BLaER1 (cell line): ENCODE results near the gene SLC6A1.

Source experiments
- H3K27ac ChIP-seq: shearing (Covaris generic); formaldehyde crosslinking; 2 replicates; pipeline ENCODE4 v1.8.1; 2022
- H3K27me3 ChIP-seq: shearing (Covaris generic); formaldehyde crosslinking; 2 replicates; pipeline ENCODE4 v1.8.1; 2022
- H3K36me3 ChIP-seq: shearing (Covaris generic); formaldehyde crosslinking; 2 replicates; pipeline ENCODE4 v1.8.1; 2022
- H3K4me1 ChIP-seq: shearing (Covaris generic); formaldehyde crosslinking; 2 replicates; pipeline ENCODE4 v1.8.1; 2022
- H3K4me2 ChIP-seq: shearing (Covaris generic); formaldehyde crosslinking; 2 replicates; pipeline ENCODE4 v1.8.1; 2022
- H3K4me3 ChIP-seq: shearing (Covaris generic); formaldehyde crosslinking; 2 replicates; pipeline ENCODE4 v1.8.1; 2022
- H3K9ac ChIP-seq: shearing (Covaris generic); formaldehyde crosslinking; 2 replicates; pipeline ENCODE4 v1.8.1; 2022
- H3K9me3 ChIP-seq: shearing (Covaris generic); formaldehyde crosslinking; 2 replicates; pipeline ENCODE4 v1.8.1; 2022
- H4K20me1 ChIP-seq: shearing (Covaris generic); formaldehyde crosslinking; 2 replicates; pipeline ENCODE4 v1.8.1; 2022
- Cebpa-rat ChIP-seq: shearing (Covaris generic); IDR thresholded peaks from 2 replicates; pipeline ENCODE4 v1.8.1; 2022

Gene SLC6A1

GRCh38 chr3:11014253-11014652 is 21.7 kb downstream of the SLC6A1 start:
- Histone ChIP-seq H3K9ac (no peak overlapping the region), H3K4me2 (no peak overlapping the region), H3K27me3 (no peaks in the 10 kb centered on the region), H3K27ac (no peak overlapping the region), H3K4me1 (peaks cover 12% of the 10 kb centered on the region), H4K20me1 (no peaks in the 10 kb centered on the region), H3K36me3 (no peaks in the 10 kb centered on the region), H3K4me3 (no peak overlapping the region), H3K9me3 (no peaks in the 10 kb centered on the region)
- no peak for TF ChIP-seq Cebpa-rat

- no peaks in the 10 kb centered on the region for H3K36me3 ChIP-seq
- no peak overlapping the region for H3K27ac ChIP-seq
- H3K4me2 ChIP-seq = no peak overlapping the region
- H3K9me3 ChIP-seq = no peaks in the 10 kb centered on the region
- peaks cover 17% of the 10 kb centered on the region for H3K4me1 ChIP-seq
- H3K4me3 ChIP-seq = no peak overlapping the region
- no peak for TF ChIP-seq Cebpa-rat
- H3K27me3 ChIP-seq = no peaks in the 10 kb centered on the region
- H4K20me1 ChIP-seq = no peaks in the 10 kb centered on the region
- no peak overlapping the region for H3K9ac ChIP-seq
These were observed 22.2 kb downstream of the SLC6A1 start for GRCh38 chr3:11014752-11015151.

DNA sequence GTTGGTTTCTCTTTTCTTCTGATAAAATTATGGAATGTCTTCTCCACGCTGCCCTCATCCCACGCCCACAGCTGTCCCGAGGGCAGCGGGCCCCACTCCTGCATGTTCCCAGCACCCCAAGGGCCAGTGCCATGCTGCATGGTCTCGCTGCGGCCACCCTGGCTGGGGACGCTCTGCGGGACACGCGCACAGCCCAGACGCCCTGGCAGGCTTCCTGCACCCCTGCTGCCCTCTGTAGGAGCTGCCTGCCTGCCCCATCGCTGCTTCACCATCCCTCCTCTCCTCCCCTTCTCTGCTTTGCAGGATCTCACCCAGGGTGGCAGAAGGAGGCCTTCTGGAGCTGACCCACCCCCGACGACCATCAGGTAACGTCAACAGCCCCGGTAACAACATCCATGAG is 22.8 kb downstream of the SLC6A1 start:
- H3K4me1 ChIP-seq = peaks cover 22% of the 10 kb centered on the region
- no peak for TF ChIP-seq Cebpa-rat
- no peak overlapping the region for H3K4me2 ChIP-seq
- no peaks in the 10 kb centered on the region for H3K36me3 ChIP-seq
- no peaks in the 10 kb centered on the region for H3K9me3 ChIP-seq
- no peak overlapping the region for H3K4me3 ChIP-seq
- H4K20me1 ChIP-seq = no peaks in the 10 kb centered on the region
- no peak overlapping the region for H3K9ac ChIP-seq
- no peak overlapping the region for H3K27ac ChIP-seq
- no peaks in the 10 kb centered on the region for H3K27me3 ChIP-seq

- no peak overlapping the region for H3K9ac ChIP-seq
- no peaks in the 10 kb centered on the region for H4K20me1 ChIP-seq
- no peaks in the 10 kb centered on the region for H3K27me3 ChIP-seq
- no peak for TF ChIP-seq Cebpa-rat
- H3K4me3 ChIP-seq = no peak overlapping the region
- no peaks in the 10 kb centered on the region for H3K9me3 ChIP-seq
- no peak overlapping the region for H3K4me2 ChIP-seq
- peaks cover 22% of the 10 kb centered on the region for H3K4me1 ChIP-seq
- H3K27ac ChIP-seq = no peak overlapping the region
- H3K36me3 ChIP-seq = no peaks in the 10 kb centered on the region
These were observed 24.2 kb downstream of the SLC6A1 start for GRCh38 chr3:11016727-11017126.

GRCh38 chr3:11019116-11019819 is 26.7 kb downstream of the SLC6A1 start:
- no peak overlapping the region for H3K9ac ChIP-seq
- no peaks in the 10 kb centered on the region for H3K36me3 ChIP-seq
- H3K27me3 ChIP-seq = no peaks in the 10 kb centered on the region
- no peaks in the 10 kb centered on the region for H4K20me1 ChIP-seq
- H3K27ac ChIP-seq = no peak overlapping the region
- no peaks in the 10 kb centered on the region for H3K9me3 ChIP-seq
- no peak for TF ChIP-seq Cebpa-rat
- H3K4me1 ChIP-seq = peaks cover 32% of the 10 kb centered on the region
- peak overlapping the region; percentile 40 for H3K4me2 ChIP-seq
- H3K4me3 ChIP-seq = no peak overlapping the region

DNA sequence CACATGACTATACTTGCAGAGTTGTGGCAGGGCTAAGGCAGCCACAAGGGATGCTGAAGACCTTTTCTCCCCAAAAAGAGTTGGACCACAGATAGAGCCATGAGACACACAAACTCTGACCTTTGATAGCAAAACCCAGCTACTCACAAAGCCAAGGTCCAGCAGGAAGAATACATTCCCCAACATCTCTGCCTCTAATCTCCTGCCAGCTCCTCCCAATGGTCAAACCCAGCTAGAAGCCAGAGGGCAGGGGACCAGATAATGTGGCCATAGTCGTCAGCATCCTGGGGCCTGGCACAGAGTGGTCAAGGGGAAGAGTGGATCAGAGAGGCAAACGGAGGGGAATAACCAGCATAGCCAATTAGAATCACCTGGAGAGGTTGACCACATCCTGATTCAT is 28.2 kb downstream of the SLC6A1 start:
- Histone ChIP-seq H3K4me1 (peaks cover 32% of the 10 kb centered on the region), H3K4me2 (no peak overlapping the region), H3K4me3 (no peak overlapping the region), H4K20me1 (no peaks in the 10 kb centered on the region), H3K9ac (no peak overlapping the region), H3K9me3 (no peaks in the 10 kb centered on the region), H3K36me3 (no peaks in the 10 kb centered on the region), H3K27me3 (no peaks in the 10 kb centered on the region), H3K27ac (no peak overlapping the region)
- TF ChIP-seq Cebpa-rat = no peak

GRCh38 chr3:11021611-11022011 is 29.1 kb downstream of the SLC6A1 start:
- TF ChIP-seq Cebpa-rat = no peak
- H3K27ac ChIP-seq = no peak overlapping the region
- H3K9ac ChIP-seq = no peak overlapping the region
- peaks cover 7% of the 10 kb centered on the region for H3K9me3 ChIP-seq
- H3K4me2 ChIP-seq = no peak overlapping the region
- no peaks in the 10 kb centered on the region for H3K27me3 ChIP-seq
- peaks cover 32% of the 10 kb centered on the region for H3K4me1 ChIP-seq
- H4K20me1 ChIP-seq = no peaks in the 10 kb centered on the region
- no peaks in the 10 kb centered on the region for H3K36me3 ChIP-seq
- no peak overlapping the region for H3K4me3 ChIP-seq

DNA sequence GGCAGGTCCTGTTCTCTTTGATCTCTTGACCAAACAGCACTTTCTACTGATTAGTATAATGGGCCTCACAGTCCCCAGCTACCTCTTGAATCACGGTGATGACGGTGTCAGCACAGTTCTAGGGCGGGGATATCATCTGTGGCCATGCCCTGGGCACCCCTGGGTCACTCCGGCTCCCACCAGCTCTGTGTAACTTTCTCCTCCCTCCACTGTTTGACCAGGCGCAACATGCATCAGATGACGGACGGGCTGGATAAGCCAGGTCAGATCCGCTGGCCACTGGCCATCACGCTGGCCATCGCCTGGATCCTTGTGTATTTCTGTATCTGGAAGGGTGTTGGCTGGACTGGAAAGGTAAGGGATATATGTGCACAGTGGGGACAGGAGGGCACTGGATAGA is 29.6 kb downstream of the SLC6A1 start:
- Histone ChIP-seq H4K20me1 (no peaks in the 10 kb centered on the region), H3K27me3 (no peaks in the 10 kb centered on the region), H3K9ac (no peak overlapping the region), H3K27ac (no peak overlapping the region), H3K4me2 (no peak overlapping the region), H3K4me3 (no peak overlapping the region), H3K9me3 (peaks cover 12% of the 10 kb centered on the region), H3K36me3 (no peaks in the 10 kb centered on the region), H3K4me1 (peaks cover 32% of the 10 kb centered on the region)
- TF ChIP-seq Cebpa-rat = no peak

GRCh38 chr3:11024181-11024580 is 31.6 kb downstream of the SLC6A1 start:
- H3K9me3 ChIP-seq = peaks cover 24% of the 10 kb centered on the region
- no peak overlapping the region for H3K4me2 ChIP-seq
- no peaks in the 10 kb centered on the region for H4K20me1 ChIP-seq
- peaks cover 21% of the 10 kb centered on the region for H3K4me1 ChIP-seq
- H3K27ac ChIP-seq = no peak overlapping the region
- TF ChIP-seq Cebpa-rat = no peak
- no peaks in the 10 kb centered on the region for H3K36me3 ChIP-seq
- no peak overlapping the region for H3K9ac ChIP-seq
- no peak overlapping the region for H3K4me3 ChIP-seq
- no peaks in the 10 kb centered on the region for H3K27me3 ChIP-seq

DNA sequence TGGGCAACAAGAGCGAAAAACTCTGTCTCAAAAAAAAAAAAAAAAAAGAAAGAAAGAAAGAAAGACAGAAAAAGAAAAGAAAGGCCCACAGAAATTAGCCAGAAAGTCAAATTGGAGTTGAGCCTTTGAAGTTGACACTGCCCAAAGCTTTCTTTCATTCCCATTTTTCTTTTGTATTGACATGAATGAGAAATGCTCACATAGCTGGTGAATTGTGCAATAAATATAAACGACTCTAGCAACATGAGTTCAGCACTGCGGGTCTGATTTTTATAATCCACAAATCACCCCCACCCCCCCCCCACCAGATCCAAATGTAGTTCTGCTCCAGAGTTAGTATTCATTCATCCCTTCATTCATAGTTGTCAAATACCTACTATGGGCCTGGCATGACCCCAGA is 37.4 kb downstream of the SLC6A1 start:
- Histone ChIP-seq H3K27ac (no peak overlapping the region), H3K4me3 (no peak overlapping the region), H3K9me3 (peaks cover 24% of the 10 kb centered on the region), H3K4me1 (no peaks in the 10 kb centered on the region), H3K4me2 (no peak overlapping the region), H3K27me3 (no peaks in the 10 kb centered on the region), H3K9ac (no peak overlapping the region), H4K20me1 (no peaks in the 10 kb centered on the region), H3K36me3 (no peaks in the 10 kb centered on the region)
- no peak for TF ChIP-seq Cebpa-rat

GRCh38 chr3:11033871-11034270 is 41.3 kb downstream of the SLC6A1 start:
- no peaks in the 10 kb centered on the region for H3K4me1 ChIP-seq
- TF ChIP-seq Cebpa-rat = no peak
- H3K27me3 ChIP-seq = no peaks in the 10 kb centered on the region
- H3K27ac ChIP-seq = no peak overlapping the region
- no peak overlapping the region for H3K4me2 ChIP-seq
- H3K36me3 ChIP-seq = no peaks in the 10 kb centered on the region
- no peak overlapping the region for H3K9ac ChIP-seq
- no peaks in the 10 kb centered on the region for H4K20me1 ChIP-seq
- no peak overlapping the region for H3K4me3 ChIP-seq
- H3K9me3 ChIP-seq = no peaks in the 10 kb centered on the region
